Spleen (tissue), 7 donors: ENCODE results near the gene TCTN3.

Source experiments
- CTCF ChIP-seq, 11 experiments: fragments of 200-600 bp in 7 of 11; fragments of 450-650 bp in 4 of 11; sonication (generic) in 4 of 11; IDR thresholded peaks in 8 of 11; conservative IDR thresholded peaks in 3 of 11; 1 replicate in 7 of 11; 2 replicates in 4 of 11; pipeline versions ENCODE4 v1.4.0 to v1.8.0; 2016 to 2021; ENCODE audit warnings: antibody characterized with exemption in 11 of 11, inconsistent platforms in 4 of 11, mild to moderate bottlenecking in 1 of 11
- POLR2A ChIP-seq, 3 donors: fragments of 450-650 bp; IDR thresholded peaks; one replicate each; pipeline ENCODE4 v1.5.1; 2017; ENCODE audit warnings: antibody characterized with exemption in 3 of 3, mild to moderate bottlenecking in 1 of 3
- donor health status: DM: no; HTN: no; CAD: no; lungs with moderate emphysema.
- donor health status: DM: no; HTN: no; CAD: no.
- donor health status: DM: no; HTN: no; CAD: no.

DNA sequence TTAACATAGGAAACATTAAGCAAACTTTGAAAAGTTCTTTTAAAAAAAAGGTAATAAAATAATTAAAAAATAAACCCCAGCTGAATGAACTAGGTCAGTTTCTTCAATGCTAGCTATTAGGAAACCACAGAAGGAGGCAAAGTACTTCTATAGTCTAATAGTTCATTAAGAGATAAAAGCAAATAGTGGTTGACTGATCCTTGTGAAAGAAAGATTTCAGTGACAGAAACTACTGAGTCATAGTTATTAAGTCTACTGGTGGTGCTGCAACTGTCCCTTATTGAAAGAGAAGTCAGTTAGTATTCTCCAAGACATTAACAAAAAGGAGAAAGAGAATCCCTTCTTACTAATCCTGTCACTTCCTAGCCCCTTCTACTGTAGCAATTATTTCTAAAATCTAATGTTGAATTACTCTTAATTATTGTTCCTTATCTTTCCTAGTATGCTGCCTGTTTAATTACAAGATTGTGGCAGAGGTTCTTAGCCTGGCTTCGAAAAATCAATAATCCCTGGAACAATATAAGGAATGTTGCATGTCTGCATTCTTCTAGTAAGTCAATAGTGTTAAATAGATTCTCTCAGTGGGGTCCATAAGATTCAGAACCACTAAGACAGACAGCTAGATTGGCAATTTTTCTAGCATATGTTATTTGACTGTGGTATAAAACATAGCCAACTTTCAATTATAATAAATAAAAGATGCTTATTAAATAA, 18.2 kb downstream of the TCTN3 start:
- TF ChIP-seq CTCF (IDR thresholded peaks at IDR 0.05 in 8 of 11, conservative IDR thresholded peaks at IDR 0.05 in 3 of 11) (no peak), POLR2A (IDR thresholded peaks at IDR 0.05) (no peak)
